ENCODE measurements around the gene CASP8AP2.

DNA sequence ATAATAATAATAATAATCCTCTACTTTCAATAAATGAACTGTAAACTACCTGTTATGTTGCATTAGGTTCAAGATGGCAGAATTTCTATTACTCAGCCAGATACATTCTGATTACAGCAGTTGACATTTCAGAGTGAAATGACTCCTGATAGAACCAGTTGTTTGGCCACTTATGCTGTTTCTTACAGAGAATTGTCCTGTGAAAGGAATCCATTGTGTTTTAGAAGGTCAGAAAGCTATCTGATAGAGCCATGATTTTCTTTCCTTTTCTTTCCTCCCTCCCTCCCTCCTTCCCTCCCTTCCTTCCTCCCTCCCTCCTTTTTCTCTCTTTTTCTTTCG, 81.2 kb downstream of the CASP8AP2 start:
- TF ChIP-seq, protein P1, sequence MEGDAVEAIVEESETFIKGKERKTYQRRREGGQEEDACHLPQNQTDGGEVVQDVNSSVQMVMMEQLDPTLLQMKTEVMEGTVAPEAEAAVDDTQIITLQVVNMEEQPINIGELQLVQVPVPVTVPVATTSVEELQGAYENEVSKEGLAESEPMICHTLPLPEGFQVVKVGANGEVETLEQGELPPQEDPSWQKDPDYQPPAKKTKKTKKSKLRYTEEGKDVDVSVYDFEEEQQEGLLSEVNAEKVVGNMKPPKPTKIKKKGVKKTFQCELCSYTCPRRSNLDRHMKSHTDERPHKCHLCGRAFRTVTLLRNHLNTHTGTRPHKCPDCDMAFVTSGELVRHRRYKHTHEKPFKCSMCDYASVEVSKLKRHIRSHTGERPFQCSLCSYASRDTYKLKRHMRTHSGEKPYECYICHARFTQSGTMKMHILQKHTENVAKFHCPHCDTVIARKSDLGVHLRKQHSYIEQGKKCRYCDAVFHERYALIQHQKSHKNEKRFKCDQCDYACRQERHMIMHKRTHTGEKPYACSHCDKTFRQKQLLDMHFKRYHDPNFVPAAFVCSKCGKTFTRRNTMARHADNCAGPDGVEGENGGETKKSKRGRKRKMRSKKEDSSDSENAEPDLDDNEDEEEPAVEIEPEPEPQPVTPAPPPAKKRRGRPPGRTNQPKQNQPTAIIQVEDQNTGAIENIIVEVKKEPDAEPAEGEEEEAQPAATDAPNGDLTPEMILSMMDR (IDR thresholded peaks at IDR 0.05), result no peak
- TF ChIP-seq POLR2AphosphoS5 (IDR thresholded peaks at IDR 0.05; ENCODE audit: low read depth, low read length), result no peak
